GM18907 (cell line): ENCODE results near the gene SULT1A3.
A peak's percentile ranks its signal among the peaks of the same experiment; 100 is the strongest.
"Not testable (repeated sequence)": the region's sequence is repeated elsewhere in the genome, so short reads cannot be mapped to it uniquely, and the experiment has no call there.

Source experiments
- ATAC-seq: cut with Tn5 transposase; IDR thresholded peaks from one replicate; pipeline ENCODE4 v1.9.1; 2021; ENCODE audit warnings: mild to moderate bottlenecking, moderate library complexity; ENCODE audit not compliant: unreplicated experiment

Gene SULT1A3

GRCh38 chr16:30186782-30187555 lies 12.1 kb upstream of the SULT1A3 start:
- no peak for ATAC-seq

DNA sequence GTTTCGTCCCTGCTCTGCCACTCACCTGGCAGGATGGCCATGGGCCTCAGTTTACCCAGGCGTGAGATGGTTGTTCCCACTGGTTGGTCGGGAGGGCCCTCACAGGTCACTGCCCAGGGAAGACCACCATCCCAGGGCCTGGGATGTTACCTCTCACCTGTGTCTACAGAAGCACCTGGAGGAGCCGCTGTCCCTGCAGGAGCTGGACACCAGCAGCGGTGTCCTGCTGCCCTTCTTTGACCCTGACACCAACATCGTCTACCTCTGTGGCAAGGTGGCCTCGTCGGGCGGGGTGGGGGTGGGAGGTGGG lies 11.5 kb upstream of the SULT1A3 start:
- no peak for ATAC-seq

- ATAC-seq = no peak
Observed at GRCh38 chr16:30187971-30188561, 11.0 kb upstream of the SULT1A3 start.

DNA sequence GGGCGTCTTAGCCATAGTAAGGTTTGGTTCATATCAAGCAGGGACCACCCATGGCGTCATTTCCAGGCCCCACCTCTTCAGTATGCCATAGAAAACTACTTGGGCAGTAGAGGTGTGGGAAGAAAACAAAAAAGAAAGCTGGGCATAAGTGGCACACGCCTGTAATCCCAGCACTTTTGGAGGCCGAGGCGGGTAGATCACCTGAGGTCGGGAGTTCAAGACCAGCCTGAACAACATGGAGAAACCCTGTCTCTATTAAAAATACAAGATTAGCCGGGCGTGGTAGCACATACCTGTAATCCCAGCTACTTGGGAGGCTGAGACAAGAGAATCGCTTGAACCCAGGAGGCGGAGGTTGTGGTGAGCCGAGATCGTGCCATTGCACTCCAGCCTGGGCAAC lies 7.9 kb upstream of the SULT1A3 start:
- ATAC-seq = not testable (repeated sequence)

- peak; percentile 18 for ATAC-seq
Observed at GRCh38 chr16:30193098-30193497, 6.0 kb upstream of the SULT1A3 start.

DNA sequence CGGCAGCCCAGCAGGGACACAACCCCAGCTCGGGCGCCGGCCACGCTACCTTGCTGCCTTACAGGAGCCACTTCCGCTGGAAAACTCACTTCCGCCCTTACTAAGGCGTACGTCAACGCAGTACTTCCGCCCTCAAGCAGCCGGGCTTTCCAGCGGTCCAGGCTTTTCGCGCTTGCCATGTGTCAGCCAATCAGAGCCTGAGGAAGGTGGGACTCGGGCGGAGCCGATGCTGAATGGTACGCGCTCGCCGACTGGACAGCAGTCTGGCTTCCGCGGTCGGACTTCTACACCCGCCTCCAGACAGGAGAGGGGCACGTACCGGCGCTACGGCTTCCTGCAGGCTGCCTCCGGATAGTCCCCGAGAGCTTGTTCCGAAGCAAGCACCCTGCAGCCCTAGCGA lies 5.4 kb upstream of the SULT1A3 start, which contains the start of the genes BOLA2B and SLX1A:
Gene BOLA2B, minus strand, starts transcription at position 52 of the 400 bp plus-strand sequence. CDS start 71 bp downstream, outside the sequence.
Gene SLX1A, plus strand, starts transcription at position 261 of the 400 bp plus-strand sequence. CDS start 210 bp downstream, outside the sequence.
- ATAC-seq = peak; percentile 87

- peak; percentile 58 for ATAC-seq
Observed at GRCh38 chr16:30194172-30194925, 4.7 kb upstream of the SULT1A3 start.

DNA sequence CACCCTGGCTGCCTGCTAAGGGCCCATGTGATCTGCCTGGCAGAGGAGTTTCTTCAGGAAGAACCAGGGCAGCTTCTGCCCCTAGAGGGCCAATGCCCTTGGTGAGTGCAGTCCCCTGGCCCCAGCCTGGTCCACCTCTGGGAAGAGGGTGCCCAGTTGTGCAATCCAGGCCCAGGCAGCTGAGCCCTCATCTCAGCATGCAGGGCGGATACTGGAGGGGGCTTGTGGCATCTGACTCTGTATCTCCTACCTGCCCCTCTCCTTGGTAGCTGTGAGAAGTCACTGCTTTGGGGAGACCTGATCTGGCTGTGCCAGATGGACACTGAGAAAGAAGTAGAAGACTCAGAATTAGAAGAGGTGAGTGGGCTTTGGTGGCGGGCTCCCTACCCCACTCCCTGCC lies 2.1 kb upstream of the SULT1A3 start:
- not testable (repeated sequence) for ATAC-seq

- ATAC-seq = not testable (repeated sequence)
Observed at GRCh38 chr16:30199608-30200343, 721 bp downstream of the SULT1A3 start.

DNA sequence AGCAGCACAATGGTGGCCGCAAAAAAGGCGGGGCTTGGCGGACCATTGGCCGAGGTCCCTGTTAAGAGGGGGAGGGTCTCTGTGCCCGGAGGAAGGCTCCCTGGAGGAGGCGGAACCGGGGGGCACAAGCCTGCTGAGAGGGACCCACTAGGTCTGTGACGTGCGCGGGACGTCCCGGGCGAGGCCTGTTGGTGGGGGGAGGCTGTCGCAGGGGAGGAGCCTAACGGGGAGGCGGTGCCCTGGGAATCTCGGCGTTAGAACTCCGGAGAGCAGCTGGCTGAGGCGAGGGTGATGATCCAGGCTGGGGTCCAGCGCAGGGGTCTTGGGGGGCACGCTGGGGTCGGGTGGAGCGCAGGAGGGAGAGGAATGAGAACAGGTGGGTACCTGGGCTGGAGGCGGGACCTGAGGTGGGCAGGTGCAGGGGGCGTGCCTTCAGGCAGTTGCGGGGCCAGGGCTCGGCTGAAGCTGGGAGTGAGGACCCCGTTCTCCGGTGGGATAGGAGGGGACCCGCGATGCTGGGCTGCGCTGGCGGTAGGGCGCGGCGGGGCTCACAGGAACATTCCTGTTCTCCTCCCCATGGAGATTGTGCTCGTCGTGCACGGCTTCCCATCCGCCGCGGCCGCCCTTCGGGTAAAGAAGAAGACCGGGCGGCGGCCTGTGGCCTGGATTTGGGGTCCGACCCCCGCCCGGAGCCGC lies 6.6 kb downstream of the SULT1A3 start:
- ATAC-seq = not testable (repeated sequence)

- ATAC-seq = not testable (repeated sequence)
Observed at GRCh38 chr16:30206252-30206651, 7.2 kb downstream of the SULT1A3 start.

GRCh38 chr16:30207063-30207704 lies 8.1 kb downstream of the SULT1A3 start:
- ATAC-seq = not testable (repeated sequence)

DNA sequence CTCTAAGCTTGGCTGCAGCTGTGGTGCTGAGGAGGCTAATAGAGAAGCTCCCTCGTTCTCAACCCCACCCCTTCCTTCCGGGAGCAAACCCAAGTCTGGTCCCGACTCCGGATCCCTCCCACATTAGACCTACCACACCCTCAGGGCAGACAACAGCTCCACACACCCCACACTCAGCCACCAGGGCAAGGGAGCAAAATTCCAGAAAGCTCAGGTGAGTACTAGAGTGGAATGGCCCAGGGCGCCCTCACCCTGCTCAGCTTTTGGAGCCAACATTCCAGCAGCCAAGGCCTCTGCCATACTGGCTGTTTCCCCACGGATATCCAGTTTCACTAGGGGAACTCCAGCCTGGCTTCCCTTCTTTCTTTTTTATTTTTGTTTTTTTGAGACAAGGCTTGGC lies 10.0 kb downstream of the SULT1A3 start:
- ATAC-seq = not testable (repeated sequence)

GRCh38 chr16:30211414-30211813 lies 12.4 kb downstream of the SULT1A3 start:
- not testable (repeated sequence) for ATAC-seq

- ATAC-seq = not testable (repeated sequence)
Observed at GRCh38 chr16:30217082-30217481, 18.0 kb downstream of the SULT1A3 start.

DNA sequence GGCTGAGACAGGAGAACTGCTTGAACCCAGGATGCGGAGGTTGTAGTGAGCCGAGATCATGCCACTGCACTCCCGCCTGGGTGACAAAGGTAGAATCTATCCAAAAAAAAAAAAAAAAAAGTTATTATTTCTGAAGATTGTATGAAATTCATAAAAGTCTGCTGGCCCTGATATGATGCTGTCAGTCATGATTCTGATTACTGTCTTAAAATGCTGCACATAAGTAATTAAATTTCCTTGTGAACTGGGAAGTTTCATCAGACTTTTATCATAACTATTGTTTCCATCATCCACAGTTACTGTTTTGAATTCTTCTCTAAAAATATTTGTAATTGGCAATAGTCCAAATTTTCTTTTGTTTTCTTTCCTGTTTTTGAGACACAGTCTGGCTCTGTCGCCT lies 49.3 kb downstream of the SULT1A3 start, which contains the start of gene NPIPB13:
Gene NPIPB13, minus strand, starts transcription at position 101 of the 400 bp plus-strand sequence. CDS start 2,906 bp downstream, outside the sequence.
- not testable (repeated sequence) for ATAC-seq
